ENCODE measurements around the gene SNCAIP. TPM values are rescaled to one million over a fixed set of nuclear protein-coding genes. Genes with fewer than 3 reads are reported as not detected.

Gene SNCAIP
- total RNA-seq, 5 donors from 2014 or later (not counting 1 experiment from before 2014, with no cell fraction given) = not detected

Other genes with a start within 250 kb of the SNCAIP start
- gene LOX, start 234.0 kb upstream of the SNCAIP start, total RNA-seq = under 1 TPM in 3 of 5 donors, not detected in 2; 0.20 to 0.88 (median 0.51) TPM
- gene ZNF474, start 182.7 kb upstream of the SNCAIP start, total RNA-seq = under 1 TPM in 3 of 5 donors, not detected in 2; 0.41 to 0.58 (median 0.51) TPM

Data from T-cell (primary cell).